Regular cardiac myocyte (primary cell): ENCODE measurements around the gene AKAP7. TPM values are rescaled to one million over a fixed set of nuclear protein-coding genes. Genes with fewer than 3 reads are reported as not detected.

Experiments used
- total RNA-seq: library from RNA; depleted of rRNA; stranded (reverse); fragments of >200 nt; gene quantifications from 2 replicates; pipeline ENCODE4 v1.2.3, GENCODE V29; 2014

The AKAP7 gene
- total RNA-seq: 8.6 and 23.7 TPM in 2 replicates

GRCh38 chr6:131135244-131136020, at the start of gene AKAP7:
TSS of gene AKAP7 (plus strand) at chr6:131135467. CDS start at chr6:131135764, 297 bp downstream.

Other genes with a start within 250 kb of the AKAP7 start
- 102 and 121 TPM in 2 replicates for gene EPB41L2, start 72.2 kb upstream of the AKAP7 start, total RNA-seq